Tongue (tissue), 2 donors: ENCODE data around the gene PRRC1. TPM values are rescaled to one million over a fixed set of nuclear protein-coding genes. Genes with fewer than 3 reads are reported as not detected.
"Not testable (repeated sequence)": the region's sequence is repeated elsewhere in the genome, so short reads cannot be mapped to it uniquely, and the experiment has no call there.

Source experiments
- DNase-seq: peaks from one replicate; pipeline ENCODE4 v3.0.0-alpha.2; 2015
- total RNA-seq: library from RNA; depleted of rRNA; stranded (reverse); fragments of >200 nt; gene quantifications from one replicate; pipeline ENCODE4 v1.2.3, GENCODE V29; 2014

Gene PRRC1
- 56.9 TPM for total RNA-seq

GRCh38 chr5:127517480-127518318 is at the start of gene PRRC1:
TSS of gene PRRC1 (plus strand) at chr5:127517640. CDS start at chr5:127523480, 5,840 bp downstream.
- DNase-seq = peak; percentile 91

- DNase-seq = no peak
Measured at GRCh38 chr5:127471211-127471610, 46.2 kb upstream of the PRRC1 start.

- no peak for DNase-seq
Measured at GRCh38 chr5:127472700-127473099, 44.7 kb upstream of the PRRC1 start.

GRCh38 chr5:127486471-127486870 is 31.0 kb upstream of the PRRC1 start:
- no peak for DNase-seq

- DNase-seq = peak; percentile 82
Measured at GRCh38 chr5:127492854-127493738, 24.3 kb upstream of the PRRC1 start.

GRCh38 chr5:127498548-127498947 is 18.9 kb upstream of the PRRC1 start:
- no peak for DNase-seq

DNA sequence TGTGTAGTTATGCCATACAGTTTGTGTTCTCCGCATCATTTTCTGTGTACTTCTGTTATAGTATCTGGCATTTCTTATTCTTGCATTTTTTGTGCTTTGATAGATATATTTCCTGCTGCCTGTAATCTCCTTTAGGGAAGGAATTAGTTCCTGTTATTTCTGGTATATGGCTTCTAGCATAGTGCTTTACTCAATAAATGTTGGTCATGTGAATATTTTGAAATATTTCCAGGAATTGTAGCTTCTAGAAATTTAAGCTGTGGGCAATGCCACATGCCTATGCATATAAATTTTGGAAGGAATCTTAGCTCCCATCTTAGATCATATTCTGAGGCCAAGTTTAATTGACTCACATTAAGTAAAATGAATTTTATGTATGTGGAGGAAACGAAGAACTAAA is 11.5 kb upstream of the PRRC1 start:
- DNase-seq = no peak

- no peak for DNase-seq
Measured at GRCh38 chr5:127506616-127507015, 10.8 kb upstream of the PRRC1 start.

DNA sequence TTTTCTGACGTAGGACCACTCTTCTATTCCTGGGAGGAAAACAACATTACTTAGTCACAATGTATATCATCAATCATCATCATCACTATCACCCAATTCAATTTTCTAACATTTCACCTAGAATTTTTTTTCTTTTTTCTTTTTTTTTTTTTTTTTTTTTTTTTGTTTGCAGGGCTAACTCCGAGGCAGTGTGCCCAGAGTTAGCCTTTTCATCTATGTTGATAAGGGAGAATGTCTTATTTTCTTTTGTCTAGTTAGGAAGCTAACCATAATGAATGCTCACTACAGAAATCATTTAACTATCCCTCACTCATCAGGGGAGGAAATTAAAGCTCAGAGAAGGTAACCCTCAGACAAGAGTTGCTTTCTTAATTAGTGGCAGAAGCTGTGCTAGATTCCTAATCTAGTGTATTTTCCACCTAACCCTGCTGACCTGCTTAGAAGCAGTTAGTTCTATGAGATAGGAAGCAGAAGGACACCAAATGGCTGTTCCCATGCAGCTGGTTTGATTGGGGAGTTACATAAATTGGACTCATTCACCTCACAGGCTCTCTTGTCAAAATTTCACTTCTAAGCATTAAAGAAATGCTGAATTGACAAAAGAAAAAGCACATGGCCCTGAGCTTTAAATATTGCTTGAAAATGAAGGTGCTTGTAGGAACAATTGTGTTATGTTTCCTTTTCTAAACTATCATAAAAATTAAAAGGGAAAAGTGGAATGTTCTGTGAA is 8.6 kb upstream of the PRRC1 start:
- no peak for DNase-seq

DNA sequence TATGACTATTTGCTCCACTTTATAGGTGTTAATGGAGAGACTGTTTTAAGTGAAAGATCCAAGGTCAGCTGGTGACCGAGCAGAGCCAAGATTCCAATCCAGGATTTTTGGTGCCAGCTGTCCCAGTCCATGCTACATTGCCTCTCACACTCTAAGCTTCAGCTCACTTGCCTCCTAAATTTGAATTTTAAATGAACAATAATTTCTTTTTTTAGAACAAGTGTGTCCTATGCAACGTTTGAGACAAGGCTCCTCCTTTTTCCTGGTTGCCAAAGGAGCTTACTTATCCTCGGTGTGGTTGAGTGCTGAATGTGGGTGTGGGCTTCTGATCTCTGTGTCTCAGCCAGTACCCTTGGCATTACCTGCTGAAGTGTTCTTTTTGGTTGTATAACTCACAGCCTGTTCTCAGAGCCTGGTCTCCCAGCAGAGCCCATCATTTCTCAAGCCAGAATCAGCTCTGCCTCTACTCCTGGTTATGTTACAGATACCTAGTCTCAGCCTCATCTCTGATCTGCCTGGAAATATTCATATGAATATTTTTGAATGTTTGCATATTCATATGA is 4.0 kb upstream of the PRRC1 start:
- no peak for DNase-seq

GRCh38 chr5:127514816-127515215 is 2.6 kb upstream of the PRRC1 start:
- no peak for DNase-seq

DNA sequence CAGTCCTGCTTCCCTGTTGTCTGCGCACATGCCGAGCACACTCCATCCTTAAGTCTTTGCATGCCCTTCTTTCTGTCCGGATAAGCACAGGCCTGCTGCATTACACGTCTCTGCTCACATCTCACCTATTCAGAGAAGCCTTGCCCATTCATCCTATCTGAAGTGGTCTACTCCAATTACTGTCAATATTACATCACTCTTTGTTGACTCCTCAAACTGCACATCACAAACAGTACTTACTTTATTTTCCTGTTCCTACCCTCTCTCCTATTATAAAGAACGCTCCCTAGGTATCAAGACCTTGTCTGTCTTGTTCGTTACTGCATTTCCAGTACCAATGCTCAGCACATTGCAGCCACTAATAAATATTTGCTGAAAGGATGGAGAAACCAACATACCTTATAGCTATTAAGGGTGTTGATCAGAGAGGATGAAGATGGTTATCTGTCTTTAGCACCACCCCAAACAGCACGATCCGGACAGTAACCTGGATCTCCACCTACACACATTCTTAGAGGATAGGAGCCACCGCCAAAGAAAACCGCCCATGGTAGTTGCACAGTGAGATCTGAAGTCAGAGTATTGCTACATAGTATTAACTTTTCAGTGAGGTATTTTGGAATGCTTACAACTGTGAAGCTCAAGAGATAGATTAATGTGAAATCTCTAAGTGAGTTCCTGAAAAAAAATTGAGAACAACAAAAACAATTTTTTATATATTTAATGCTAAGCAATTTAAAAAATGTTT is 1.6 kb upstream of the PRRC1 start:
- no peak for DNase-seq

GRCh38 chr5:127517110-127517479 is 345 bp upstream of the PRRC1 start:
- DNase-seq = no peak

DNA sequence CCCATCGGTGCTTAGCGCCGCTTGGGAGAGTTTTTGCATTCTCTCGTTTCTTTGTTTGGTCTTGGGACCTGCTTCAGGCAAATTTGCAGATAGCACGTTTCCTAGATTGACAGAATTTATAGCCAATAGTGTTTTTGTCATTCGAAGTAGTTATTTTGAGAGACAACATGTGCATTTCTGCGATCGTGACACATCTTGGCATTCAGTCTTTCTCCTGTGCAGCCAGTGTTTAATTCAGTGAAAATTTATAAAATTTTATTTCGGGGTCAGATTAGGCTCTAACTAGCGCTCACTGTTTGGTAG is 830 bp downstream of the PRRC1 start:
- peak; percentile 62 for DNase-seq

DNA sequence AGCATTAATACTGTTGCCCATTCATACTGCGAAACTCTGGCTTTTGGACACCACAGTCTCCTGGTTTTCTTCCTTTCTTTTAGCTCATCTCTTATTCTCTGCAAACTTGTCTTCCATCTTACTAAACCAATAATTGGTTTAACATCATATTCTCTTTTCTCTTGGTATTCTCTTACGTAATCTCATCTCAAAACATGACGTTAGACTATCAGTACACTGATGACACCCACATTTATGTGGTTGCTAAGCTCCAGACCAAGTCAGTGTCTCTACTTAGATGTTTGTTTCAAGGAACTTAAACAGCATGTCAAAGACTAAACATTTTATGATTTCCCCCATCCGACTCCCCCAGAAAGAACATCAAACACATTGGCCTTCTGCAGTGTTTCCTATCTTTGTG is 2.1 kb downstream of the PRRC1 start:
- DNase-seq = no peak

GRCh38 chr5:127521138-127521770 is 3.8 kb downstream of the PRRC1 start:
- DNase-seq = no peak

DNA sequence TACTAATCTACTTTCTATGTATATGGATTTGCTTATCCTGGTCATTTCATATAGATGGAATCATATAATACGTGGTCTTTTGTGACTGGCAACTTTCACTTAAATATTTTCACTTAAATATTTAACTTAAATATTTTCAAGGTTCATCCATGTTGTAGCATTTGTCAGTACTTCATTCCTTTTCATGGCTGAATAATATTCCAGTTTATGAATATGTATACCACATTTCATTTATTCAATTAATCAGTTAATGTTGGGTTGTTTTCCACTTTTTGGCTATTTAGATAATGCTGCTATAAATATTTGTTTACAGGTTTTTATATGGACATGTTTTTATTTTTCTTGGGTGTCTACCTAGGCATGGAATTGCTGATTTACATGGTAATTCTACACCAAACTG is 7.7 kb downstream of the PRRC1 start:
- no peak for DNase-seq

DNA sequence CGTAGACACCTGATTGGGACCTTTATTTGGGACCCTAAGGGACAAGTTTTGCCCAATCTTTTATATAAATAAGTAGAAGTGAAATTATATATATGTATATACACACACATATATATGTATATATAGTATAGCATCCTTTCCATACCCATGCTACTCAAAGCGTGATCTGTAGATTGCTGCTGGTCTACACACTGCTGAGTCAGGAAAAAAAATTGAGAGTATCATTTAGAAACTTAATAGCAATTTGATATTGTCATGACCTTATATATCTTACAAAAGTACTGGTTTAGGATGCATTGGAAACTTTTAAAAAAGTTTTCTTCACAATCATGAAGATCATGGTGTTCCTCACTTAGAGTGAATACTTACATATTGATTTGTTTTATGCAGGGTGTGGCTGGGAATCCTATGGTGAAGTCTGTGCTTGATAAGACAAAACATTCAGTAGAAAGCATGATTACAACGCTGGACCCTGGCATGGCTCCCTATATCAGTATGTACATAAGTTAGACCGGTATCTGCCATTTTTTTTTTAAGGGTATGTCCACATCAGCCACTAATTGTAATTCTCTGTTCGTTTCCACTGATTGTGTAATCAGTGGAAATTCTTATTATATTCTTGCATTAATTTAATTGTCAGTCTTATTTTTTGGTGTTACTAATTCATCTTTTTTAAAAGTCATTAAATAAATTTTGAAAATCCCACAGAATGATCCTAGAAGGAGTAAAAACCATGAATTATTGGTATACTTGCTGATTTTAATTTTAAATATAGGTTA is 12.7 kb downstream of the PRRC1 start:
- DNase-seq = no peak

GRCh38 chr5:127536687-127537086 is 19.2 kb downstream of the PRRC1 start:
- DNase-seq = peak; percentile 7

DNA sequence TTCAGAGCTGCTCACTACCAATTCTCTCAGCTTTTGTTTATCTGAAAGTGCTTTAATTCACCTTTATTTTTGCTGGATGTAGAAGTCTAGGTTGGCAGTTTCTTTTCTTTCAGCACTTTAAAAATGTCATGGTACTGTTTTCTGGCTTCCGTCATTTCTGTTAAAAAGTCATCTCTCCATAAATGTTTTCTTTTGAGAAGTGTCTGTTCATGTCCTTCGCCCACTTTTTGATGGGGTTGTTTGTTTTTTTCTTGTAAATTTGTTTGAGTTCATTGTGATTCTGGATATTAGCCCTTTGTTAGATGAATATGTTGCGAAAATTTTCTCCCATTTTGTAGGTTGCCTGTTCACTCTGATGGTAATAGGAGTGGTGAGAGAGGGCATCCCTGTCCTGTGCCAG is 23.1 kb downstream of the PRRC1 start:
- not testable (repeated sequence) for DNase-seq
